Activated CD8-positive, alpha-beta memory T cell treated with anti-CD3 and anti-CD28 coated beads for 1 hour (primary cell): ENCODE measurements around the gene UBALD1.

Experiments used
- DNase-seq, 2 donors: peaks; one replicate each; pipeline ENCODE4 v3.0.0-alpha.2; 2020; ENCODE audit warnings: low read depth in 1 of 2; ENCODE audit errors: extremely low read depth in 1 of 2

UBALD1 gene

GRCh38 chr16:4646773-4647643 is 32.3 kb upstream of the UBALD1 start:
- no peak for DNase-seq

DNA sequence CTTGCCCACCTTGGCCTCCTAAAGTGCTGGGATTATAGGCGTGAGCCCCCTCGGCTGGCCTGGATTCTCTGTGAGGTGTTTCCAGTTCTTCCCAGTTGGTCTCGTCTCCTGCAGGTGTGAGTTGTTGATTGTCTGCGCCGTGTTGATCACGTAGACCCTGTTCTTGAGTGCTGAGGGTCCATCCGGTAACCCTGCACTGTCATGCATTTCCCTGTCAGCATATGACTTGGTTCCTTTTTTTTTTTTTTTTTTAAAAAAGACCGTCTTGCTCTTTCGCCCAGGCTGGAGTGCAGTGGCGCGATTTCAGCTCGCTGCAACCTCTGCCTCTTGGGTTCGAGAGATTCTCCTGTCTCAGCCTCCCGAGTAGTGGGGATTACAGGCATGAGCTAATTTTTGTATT is 27.2 kb upstream of the UBALD1 start:
- DNase-seq = no peak

DNA sequence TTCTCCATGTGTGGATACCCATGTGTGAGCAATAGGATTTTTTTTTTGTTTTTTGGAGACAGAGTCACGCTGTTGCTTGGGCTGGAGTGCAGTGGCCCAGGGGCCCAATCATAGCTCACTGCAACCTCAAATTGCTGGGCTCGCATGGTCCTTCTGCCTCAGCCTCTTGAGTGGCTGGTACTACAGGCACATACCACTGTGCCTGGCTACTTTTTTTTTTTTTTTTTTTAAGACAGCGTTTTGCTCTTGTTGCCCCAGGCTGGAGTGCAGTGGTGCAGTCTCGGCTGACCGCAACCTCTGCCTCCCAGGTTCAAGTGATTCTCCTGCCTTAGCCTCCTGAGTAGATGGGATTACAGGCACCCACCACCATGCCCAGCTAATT is 26.6 kb upstream of the UBALD1 start:
- no peak for DNase-seq

- DNase-seq = no peak
Observed at GRCh38 chr16:4640572-4641305, 26.1 kb upstream of the UBALD1 start.

DNA sequence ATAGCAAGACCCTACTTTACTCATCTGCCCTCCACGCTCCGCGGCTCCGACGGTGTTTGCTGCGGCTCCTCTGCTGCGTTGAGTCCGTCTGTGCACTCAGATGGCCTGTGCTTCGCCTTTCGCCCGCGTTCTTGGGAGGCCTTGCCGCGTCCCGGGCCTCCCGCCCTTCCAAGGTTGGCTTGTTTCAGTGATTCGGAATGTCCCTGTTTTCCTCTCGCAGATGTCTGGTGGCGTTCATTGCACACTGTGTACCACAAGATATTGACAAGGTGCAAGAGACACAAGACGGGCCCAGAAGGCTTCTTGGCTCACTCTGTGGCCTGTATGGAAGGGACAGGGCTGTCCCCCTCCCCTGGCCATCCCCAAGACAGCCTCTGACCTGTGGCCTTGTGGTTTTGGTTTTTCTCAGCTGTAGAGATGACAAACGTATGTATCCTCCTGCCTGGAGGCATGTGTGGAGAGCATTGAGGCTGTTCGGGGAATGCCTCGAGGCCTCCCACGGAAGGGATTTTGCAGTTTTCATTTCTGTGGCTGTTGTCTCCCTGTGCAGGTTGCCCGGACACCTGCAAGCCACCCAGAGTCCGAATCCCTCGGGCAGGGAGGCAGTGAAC is 25.3 kb upstream of the UBALD1 start:
- DNase-seq = no peak

DNA sequence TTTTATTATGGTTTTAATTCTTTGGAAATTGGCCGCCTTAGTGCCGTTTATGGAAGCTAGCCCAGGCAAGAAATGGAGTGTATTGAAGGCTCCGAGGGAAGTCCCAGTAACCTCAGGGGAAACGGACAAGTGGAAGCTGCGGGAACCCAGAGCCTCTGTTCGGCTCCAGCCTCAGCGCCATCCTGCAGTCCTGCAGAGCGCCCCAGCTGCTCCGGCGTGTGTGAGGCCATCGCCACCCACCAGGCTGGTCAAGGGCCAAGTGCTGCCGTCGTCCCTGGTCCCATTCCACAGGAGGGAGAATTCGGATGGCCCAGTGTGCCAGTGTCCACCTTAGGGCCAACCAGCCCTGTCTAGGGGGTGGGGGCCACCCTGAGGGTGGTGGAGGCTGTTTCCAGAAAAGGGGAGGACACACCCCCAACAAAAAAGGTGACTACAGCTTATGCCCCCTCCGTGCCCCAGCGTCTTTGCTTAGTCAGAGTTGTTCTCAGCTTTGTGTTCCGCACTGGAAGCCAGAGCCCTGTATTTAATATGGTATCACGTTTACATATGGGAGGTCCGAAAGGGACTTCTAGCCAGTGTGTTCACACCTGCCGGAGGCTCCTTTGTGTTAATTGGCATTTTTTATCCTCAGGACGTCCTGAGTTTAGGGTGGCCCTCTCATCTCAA is 22.9 kb upstream of the UBALD1 start:
- no peak for DNase-seq

- DNase-seq = no peak
Observed at GRCh38 chr16:4636196-4636595, 21.5 kb upstream of the UBALD1 start.

GRCh38 chr16:4634768-4635167 is 20.1 kb upstream of the UBALD1 start:
- DNase-seq = no peak

- no peak for DNase-seq
Observed at GRCh38 chr16:4633910-4634635, 19.4 kb upstream of the UBALD1 start.

DNA sequence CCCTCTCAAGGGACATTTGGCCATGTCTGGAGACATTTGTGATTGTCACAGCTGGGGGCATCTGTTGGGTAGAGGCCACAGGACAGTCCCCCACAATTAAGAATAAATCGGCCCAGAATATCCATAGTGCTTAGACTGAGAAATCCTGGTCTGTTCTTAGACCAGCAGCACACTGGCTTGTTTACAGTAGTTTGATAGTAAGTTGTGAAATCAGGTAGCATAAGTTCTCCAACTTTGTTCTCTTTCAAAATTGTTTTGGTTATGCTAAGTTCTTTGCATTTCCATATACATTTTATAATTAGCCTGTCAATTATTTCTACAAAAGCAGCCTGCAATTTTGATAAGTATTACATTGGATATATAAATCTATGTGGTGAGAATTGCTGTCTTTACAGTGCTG is 16.8 kb upstream of the UBALD1 start:
- no peak for DNase-seq

DNA sequence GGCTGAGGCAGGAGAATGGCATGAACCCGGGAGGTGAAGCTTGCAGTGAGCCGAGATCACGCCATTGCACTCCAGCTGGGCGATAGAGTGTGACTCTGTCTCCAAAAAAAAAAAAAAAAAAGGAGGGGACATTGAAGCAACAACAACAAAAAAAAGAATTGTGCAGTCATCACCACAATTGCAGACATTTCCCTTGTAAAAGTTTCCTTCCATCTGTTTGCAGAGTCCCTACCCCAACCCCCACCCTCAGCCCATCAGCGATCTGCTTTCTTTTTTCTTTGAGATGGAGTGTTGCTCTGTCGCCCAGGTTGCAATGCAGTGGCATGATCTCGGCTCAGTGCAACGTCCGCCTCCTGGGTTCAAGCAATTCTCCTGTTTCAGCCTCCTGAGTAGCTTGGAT is 13.6 kb upstream of the UBALD1 start:
- no peak for DNase-seq

- DNase-seq = no peak
Observed at GRCh38 chr16:4626396-4626795, 11.7 kb upstream of the UBALD1 start.

- DNase-seq = no peak
Observed at GRCh38 chr16:4625560-4626159, 11.0 kb upstream of the UBALD1 start.

- peak; percentile 21 to 50 for DNase-seq
Observed at GRCh38 chr16:4624827-4625559, 10.3 kb upstream of the UBALD1 start.

GRCh38 chr16:4624015-4624826 is 9.5 kb upstream of the UBALD1 start, which contains the start of gene MGRN1:
Gene MGRN1, plus strand, starts transcription at chr16:4624826. Its CDS starts 135 bp downstream, at chr16:4624961.
- peak; percentile 78 to 82 for DNase-seq

DNA sequence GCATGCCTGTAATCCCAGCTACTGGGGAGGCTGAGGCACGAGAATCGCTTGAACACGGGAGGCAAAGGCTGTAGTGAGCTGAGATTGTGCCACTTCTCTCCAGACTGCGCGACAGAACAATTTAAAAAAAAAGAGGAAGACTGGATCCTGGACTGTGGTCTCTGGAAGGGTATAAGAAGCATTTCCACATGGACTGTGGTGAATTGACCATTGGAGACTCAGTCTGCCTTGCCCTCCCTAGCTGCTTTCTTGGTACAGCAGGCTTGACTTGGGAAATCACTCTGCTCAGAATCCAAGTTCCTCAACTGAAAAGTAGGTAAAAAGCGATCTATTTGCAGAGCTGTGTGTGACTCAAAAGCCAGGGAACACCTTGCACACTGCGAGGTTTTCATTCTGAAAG is 8.9 kb upstream of the UBALD1 start:
- no peak for DNase-seq

- DNase-seq = no peak
Observed at GRCh38 chr16:4618645-4619418, 4.1 kb upstream of the UBALD1 start.

- no peak for DNase-seq
Observed at GRCh38 chr16:4617880-4618279, 3.2 kb upstream of the UBALD1 start.
